ENCODE results near the gene EPHX1.

DNA sequence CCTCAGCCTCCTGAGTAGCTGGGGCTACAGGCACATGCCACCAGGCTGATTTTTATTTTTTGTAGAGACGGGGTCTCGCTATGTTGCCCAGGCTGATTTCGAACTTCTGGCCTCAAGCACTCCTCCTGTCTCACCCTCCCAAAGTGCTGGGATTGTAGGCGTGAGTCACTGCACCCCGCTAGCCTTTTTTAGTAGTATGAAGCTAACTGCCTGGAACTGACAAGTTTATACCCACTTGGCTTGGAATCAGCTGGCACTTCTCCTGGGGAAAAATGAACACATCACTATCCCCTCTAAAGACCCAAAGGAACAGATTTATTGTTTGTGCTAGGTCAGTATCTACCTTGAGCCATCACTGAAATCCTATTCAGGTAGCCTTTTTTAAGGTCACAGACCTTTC lies 53.2 kb downstream of the EPHX1 start:
- TF ChIP-seq, protein P1, sequence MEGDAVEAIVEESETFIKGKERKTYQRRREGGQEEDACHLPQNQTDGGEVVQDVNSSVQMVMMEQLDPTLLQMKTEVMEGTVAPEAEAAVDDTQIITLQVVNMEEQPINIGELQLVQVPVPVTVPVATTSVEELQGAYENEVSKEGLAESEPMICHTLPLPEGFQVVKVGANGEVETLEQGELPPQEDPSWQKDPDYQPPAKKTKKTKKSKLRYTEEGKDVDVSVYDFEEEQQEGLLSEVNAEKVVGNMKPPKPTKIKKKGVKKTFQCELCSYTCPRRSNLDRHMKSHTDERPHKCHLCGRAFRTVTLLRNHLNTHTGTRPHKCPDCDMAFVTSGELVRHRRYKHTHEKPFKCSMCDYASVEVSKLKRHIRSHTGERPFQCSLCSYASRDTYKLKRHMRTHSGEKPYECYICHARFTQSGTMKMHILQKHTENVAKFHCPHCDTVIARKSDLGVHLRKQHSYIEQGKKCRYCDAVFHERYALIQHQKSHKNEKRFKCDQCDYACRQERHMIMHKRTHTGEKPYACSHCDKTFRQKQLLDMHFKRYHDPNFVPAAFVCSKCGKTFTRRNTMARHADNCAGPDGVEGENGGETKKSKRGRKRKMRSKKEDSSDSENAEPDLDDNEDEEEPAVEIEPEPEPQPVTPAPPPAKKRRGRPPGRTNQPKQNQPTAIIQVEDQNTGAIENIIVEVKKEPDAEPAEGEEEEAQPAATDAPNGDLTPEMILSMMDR (IDR thresholded peaks at IDR 0.05) = no peak
- TF ChIP-seq POLR2A (IDR thresholded peaks at IDR 0.05) = no peak

Measured in Peyer's patch (tissue), 4 donors.